Mucosa of descending colon (tissue), 3 donors: ENCODE measurements around the gene OSBPL10. TPM values are rescaled to one million over a fixed set of nuclear protein-coding genes. Genes with fewer than 3 reads are reported as not detected.

Source experiments
- ATAC-seq: fragments of 200-7000 bp; cut with Tn5 transposase; one replicate; pipeline ENCODE4 v1.9.1; 2020; ENCODE audit warnings: mild to moderate bottlenecking, moderate library complexity
- DNase-seq, 3 donors: peaks; one replicate each; pipeline ENCODE4 v3.0.0-alpha.2; 2020
- H3K36me3 ChIP-seq: fragments of 200-600 bp; one replicate; pipeline ENCODE4 v1.8.0; 2021; ENCODE audit warnings: low read depth, mild to moderate bottlenecking
- H3K4me1 ChIP-seq: fragments of 200-600 bp; one replicate; pipeline ENCODE4 v1.8.0; 2021; ENCODE audit warnings: low read depth, mild to moderate bottlenecking
- H3K4me3 ChIP-seq: fragments of 200-600 bp; one replicate; pipeline ENCODE4 v1.8.0; 2021; ENCODE audit warnings: mild to moderate bottlenecking
- H3K9me3 ChIP-seq: fragments of 200-600 bp; one replicate; pipeline ENCODE4 v1.8.0; 2021; ENCODE audit warnings: mild to moderate bottlenecking
- CTCF ChIP-seq: fragments of 200-600 bp; IDR thresholded peaks from one replicate; pipeline ENCODE4 v1.8.0; 2022; ENCODE audit warnings: antibody characterized with exemption, mild to moderate bottlenecking
- intact Hi-C, 2 donors: fragments of 100-400 bp; cut with DNase I in 1 of 2; cut with micrococcal nuclease in 1 of 2; formaldehyde crosslinking; loops; one replicate each; pipeline versions ENCODE4 v1.11.0 to v1.11.1; 2022; cut with DNase I, micrococcal nuclease
- total RNA-seq, 3 donors: library from RNA; stranded (reverse); fragmentation: NEBNext Ultra II Directional in 2 of 3; extraction: Animal tissue kit (Norgen Biotek cat#: 25700) in 2 of 3; gene quantifications; one replicate each; pipeline versions ENCODE4 v1.2.1 to v1.2.4, GENCODE V29; 2021 to 2023
- donor health status: DM: no; HTN: no; CAD: no; lungs with moderate emphysema.
- donor health status: DM: no; HTN: no; CAD: no.
- donor health status: DM: no; HTN: yes; CAD: no.

OSBPL10 gene
- total RNA-seq, 3 donors from 2014 or later, result 15.7 to 23.9 (median 16.6) TPM

GRCh38 chr3:31917303-31918005, 63.6 kb downstream of the OSBPL10 start:
- DNase-seq (no peak), ATAC-seq (peak; percentile 64)

GRCh38 chr3:31911643-31912042, 69.4 kb downstream of the OSBPL10 start:
- TF ChIP-seq CTCF, result no peak
- H3K4me1 ChIP-seq, result no peaks in the 10 kb centered on the region
- no peak overlapping the region for H3K4me3 ChIP-seq
- H3K9me3 ChIP-seq, result no peaks in the 10 kb centered on the region
- H3K36me3 ChIP-seq, result no peaks in the 10 kb centered on the region
- intact Hi-C loops, result no loop called here
- ATAC-seq, result no peak
- DNase-seq, result no peak

More at GRCh38 chr3:31917303-31918005, 63.6 kb downstream of the OSBPL10 start:
- Histone ChIP-seq H3K4me3 (no peak overlapping the region), H3K4me1 (peaks cover 2% of the 10 kb centered on the region), H3K9me3 (peaks cover 7% of the 10 kb centered on the region), H3K36me3 (no peaks in the 10 kb centered on the region)
- intact Hi-C loops, result no loop called here
- no peak for TF ChIP-seq CTCF

GRCh38 chr3:31911124-31911523, 69.9 kb downstream of the OSBPL10 start:
- H3K36me3 ChIP-seq, result no peaks in the 10 kb centered on the region
- no peak for TF ChIP-seq CTCF
- no peaks in the 10 kb centered on the region for H3K4me1 ChIP-seq
- intact Hi-C loops, result no loop called here
- no peaks in the 10 kb centered on the region for H3K9me3 ChIP-seq
- DNase-seq (no peak), ATAC-seq (no peak)
- H3K4me3 ChIP-seq, result no peak overlapping the region

- DNase-seq (no peak), ATAC-seq (no peak)
- intact Hi-C loops, result no loop called here
- Histone ChIP-seq H3K36me3 (no peaks in the 10 kb centered on the region), H3K9me3 (no peaks in the 10 kb centered on the region), H3K4me1 (peaks cover 2% of the 10 kb centered on the region), H3K4me3 (no peak overlapping the region)
- no peak for TF ChIP-seq CTCF
Measured at GRCh38 chr3:31909455-31909854, 71.6 kb downstream of the OSBPL10 start.

- Histone ChIP-seq H3K4me1 (peaks cover 2% of the 10 kb centered on the region), H3K9me3 (no peaks in the 10 kb centered on the region), H3K4me3 (no peak overlapping the region), H3K36me3 (no peaks in the 10 kb centered on the region)
- intact Hi-C loops, result no loop called here
- ATAC-seq (no peak), DNase-seq (no peak)
- TF ChIP-seq CTCF, result no peak
Measured at GRCh38 chr3:31908391-31909097, 72.5 kb downstream of the OSBPL10 start.
